Ishikawa (cell line): ENCODE results near the gene TLCD3A.

Experiments
- CEBPB ChIP-seq: IDR thresholded peaks from 2 replicates; pipeline ENCODE4 v1.6.1; 2012
- CREB1 ChIP-seq: IDR thresholded peaks from 2 replicates; pipeline ENCODE4 v1.6.1; 2012; ENCODE audit warnings: low read depth
- EP300 ChIP-seq: IDR thresholded peaks from 2 replicates; pipeline ENCODE4 v1.6.1; 2012; ENCODE audit warnings: borderline replicate concordance
- RAD21 ChIP-seq: IDR thresholded peaks from 2 replicates; pipeline ENCODE4 v1.6.1; 2012; ENCODE audit warnings: low read depth
- TAF1 ChIP-seq: IDR thresholded peaks from 2 replicates; pipeline ENCODE4 v1.6.1; 2012; ENCODE audit warnings: low read depth, mild to moderate bottlenecking
- TEAD4 ChIP-seq: IDR thresholded peaks from 2 replicates; pipeline ENCODE4 v1.6.1; 2012
- YY1 ChIP-seq: IDR thresholded peaks from 2 replicates; pipeline ENCODE4 v1.6.1; 2012; ENCODE audit warnings: low read depth
- ZBTB7A ChIP-seq: IDR thresholded peaks from 2 replicates; pipeline ENCODE4 v1.6.1; 2012; ENCODE audit warnings: low read depth
- TF ChIP-seq, protein P1 (sequence below): IDR thresholded peaks from 2 replicates; pipeline ENCODE4 v1.6.1; 2012; ENCODE audit warnings: low read depth, mild to moderate bottlenecking
- TF ChIP-seq, protein P2 (sequence below): IDR thresholded peaks from 2 replicates; pipeline ENCODE4 v1.6.1; 2012

DNA sequence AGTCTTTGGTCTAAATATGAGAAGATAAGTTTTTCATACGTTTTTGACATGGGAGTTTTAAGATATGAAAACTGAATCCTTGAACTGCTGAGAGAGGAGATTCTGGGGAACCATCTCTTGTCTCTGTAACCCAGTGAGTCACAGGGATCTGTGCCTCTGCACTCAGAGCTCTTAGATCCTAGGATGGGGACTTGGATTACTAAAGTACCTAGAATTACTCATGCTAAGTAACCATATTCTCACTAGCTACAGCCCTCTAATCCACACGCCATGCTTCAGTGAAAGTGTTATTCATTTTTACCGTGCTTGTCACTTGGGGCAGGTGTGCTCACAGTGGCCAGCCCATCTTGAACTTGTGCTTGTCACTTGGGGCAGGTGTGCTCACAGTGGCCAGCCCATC, 51.7 kb downstream of the TLCD3A start:
- TF ChIP-seq, protein P1, sequence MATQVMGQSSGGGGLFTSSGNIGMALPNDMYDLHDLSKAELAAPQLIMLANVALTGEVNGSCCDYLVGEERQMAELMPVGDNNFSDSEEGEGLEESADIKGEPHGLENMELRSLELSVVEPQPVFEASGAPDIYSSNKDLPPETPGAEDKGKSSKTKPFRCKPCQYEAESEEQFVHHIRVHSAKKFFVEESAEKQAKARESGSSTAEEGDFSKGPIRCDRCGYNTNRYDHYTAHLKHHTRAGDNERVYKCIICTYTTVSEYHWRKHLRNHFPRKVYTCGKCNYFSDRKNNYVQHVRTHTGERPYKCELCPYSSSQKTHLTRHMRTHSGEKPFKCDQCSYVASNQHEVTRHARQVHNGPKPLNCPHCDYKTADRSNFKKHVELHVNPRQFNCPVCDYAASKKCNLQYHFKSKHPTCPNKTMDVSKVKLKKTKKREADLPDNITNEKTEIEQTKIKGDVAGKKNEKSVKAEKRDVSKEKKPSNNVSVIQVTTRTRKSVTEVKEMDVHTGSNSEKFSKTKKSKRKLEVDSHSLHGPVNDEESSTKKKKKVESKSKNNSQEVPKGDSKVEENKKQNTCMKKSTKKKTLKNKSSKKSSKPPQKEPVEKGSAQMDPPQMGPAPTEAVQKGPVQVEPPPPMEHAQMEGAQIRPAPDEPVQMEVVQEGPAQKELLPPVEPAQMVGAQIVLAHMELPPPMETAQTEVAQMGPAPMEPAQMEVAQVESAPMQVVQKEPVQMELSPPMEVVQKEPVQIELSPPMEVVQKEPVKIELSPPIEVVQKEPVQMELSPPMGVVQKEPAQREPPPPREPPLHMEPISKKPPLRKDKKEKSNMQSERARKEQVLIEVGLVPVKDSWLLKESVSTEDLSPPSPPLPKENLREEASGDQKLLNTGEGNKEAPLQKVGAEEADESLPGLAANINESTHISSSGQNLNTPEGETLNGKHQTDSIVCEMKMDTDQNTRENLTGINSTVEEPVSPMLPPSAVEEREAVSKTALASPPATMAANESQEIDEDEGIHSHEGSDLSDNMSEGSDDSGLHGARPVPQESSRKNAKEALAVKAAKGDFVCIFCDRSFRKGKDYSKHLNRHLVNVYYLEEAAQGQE, result no peak
- TF ChIP-seq CEBPB (no peak), TEAD4 (no peak), EP300 (no peak), ZBTB7A (no peak), YY1 (no peak), TAF1 (no peak), CREB1 (no peak), RAD21 (no peak)
- TF ChIP-seq, protein P2, sequence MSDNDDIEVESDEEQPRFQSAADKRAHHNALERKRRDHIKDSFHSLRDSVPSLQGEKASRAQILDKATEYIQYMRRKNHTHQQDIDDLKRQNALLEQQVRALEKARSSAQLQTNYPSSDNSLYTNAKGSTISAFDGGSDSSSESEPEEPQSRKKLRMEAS, result no peak
